T-helper 1 cell treated with Interleukin-12 subunit alpha and Interleukin-12 subunit beta and Interleukin-4 antibody, amounts not matched to agents 30 μg/mL and 1 μg/mL, for 36 hours (primary cell): ENCODE measurements around the gene HTR3C.

ENCODE experiments used
- H3K27ac Mint-ChIP-seq: one replicate; pipeline ENCODE4 v1.8.0; 2021; ENCODE audit warnings: mild to moderate bottlenecking, mixed read lengths
- H3K27me3 Mint-ChIP-seq: one replicate; pipeline ENCODE4 v1.8.0; 2021; ENCODE audit warnings: low read depth, mixed read lengths
- H3K36me3 Mint-ChIP-seq: one replicate; pipeline ENCODE4 v1.8.0; 2021; ENCODE audit warnings: low read depth, mixed read lengths
- H3K4me1 Mint-ChIP-seq: one replicate; pipeline ENCODE4 v1.8.0; 2021; ENCODE audit warnings: low read depth, mixed read lengths
- H3K4me3 Mint-ChIP-seq: one replicate; pipeline ENCODE4 v1.8.0; 2021; ENCODE audit warnings: mild to moderate bottlenecking, moderate library complexity, mixed read lengths
- H3K9me3 Mint-ChIP-seq: one replicate; pipeline ENCODE4 v1.8.0; 2021; ENCODE audit warnings: mixed read lengths

The HTR3C gene

GRCh38 chr3:184096811-184097383, 44.0 kb downstream of the HTR3C start, which contains the start of gene HTR3E:
TSS of gene HTR3E (plus strand) at chr3:184097064. CDS start at chr3:184097530, 466 bp downstream.
- H3K27ac Mint-ChIP-seq: no peak within 1 kb of the TSS
- no peaks in the 10 kb centered on the region for H3K36me3 Mint-ChIP-seq
- H3K27me3 Mint-ChIP-seq: peaks cover 6% of the 10 kb centered on the region
- no peak within 1 kb of the TSS for H3K4me3 Mint-ChIP-seq
- no peaks in the 10 kb centered on the region for H3K4me1 Mint-ChIP-seq
- peaks cover 12% of the 10 kb centered on the region for H3K9me3 Mint-ChIP-seq

DNA sequence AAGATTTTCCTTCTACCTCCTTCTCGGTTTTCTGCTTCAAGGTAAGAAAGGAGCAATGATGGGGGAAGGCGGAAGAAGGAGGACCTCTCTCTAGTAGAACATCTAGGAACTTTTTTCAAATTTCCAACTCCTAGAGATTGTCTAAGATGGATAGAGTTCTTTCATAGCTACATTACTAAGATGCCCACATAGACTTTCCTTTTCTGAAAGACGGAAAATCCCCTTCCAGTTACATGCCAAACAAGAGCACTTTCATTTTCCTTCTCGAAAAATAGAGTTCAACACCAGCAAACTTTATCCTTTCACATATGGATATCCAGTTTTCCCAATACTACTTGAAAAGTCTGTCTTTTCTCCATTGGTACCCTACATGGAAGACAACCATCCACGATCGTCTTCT, 44.7 kb downstream of the HTR3C start:
- Mint-ChIP-seq H3K4me3 (no peak overlapping the region), H3K4me1 (no peaks in the 10 kb centered on the region), H3K36me3 (no peaks in the 10 kb centered on the region), H3K27me3 (peaks cover 6% of the 10 kb centered on the region), H3K9me3 (peaks cover 6% of the 10 kb centered on the region), H3K27ac (no peak overlapping the region)

- H3K4me1 Mint-ChIP-seq: no peaks in the 10 kb centered on the region
- H3K27me3 Mint-ChIP-seq: peaks cover 6% of the 10 kb centered on the region
- H3K36me3 Mint-ChIP-seq: no peaks in the 10 kb centered on the region
- H3K27ac Mint-ChIP-seq: no peak overlapping the region
- no peaks in the 10 kb centered on the region for H3K9me3 Mint-ChIP-seq
- H3K4me3 Mint-ChIP-seq: no peak overlapping the region
These were observed 47.2 kb downstream of the HTR3C start for GRCh38 chr3:184099806-184100686.
